IMR-90 (cell line): ENCODE results near the gene CYP46A1. TPM values are rescaled to one million over a fixed set of nuclear protein-coding genes. Genes with fewer than 3 reads are reported as not detected.

Source experiments
- ATAC-seq: fragments of 200-7000 bp; cut with Tn5 transposase; 2 replicates; pipeline ENCODE4 v1.9.1; 2020; ENCODE audit warnings: low read depth, mild to moderate bottlenecking, moderate library complexity
- BruUV-seq: library from RNA; stranded (reverse); fragments of 400-500 nt; replicated peaks from 2 replicates; lab custom pipeline; 2021; lab: Mats Ljungman, UMichigan
- CTCF ChIA-PET: fragments of 300-600 bp; formaldehyde crosslinking; extraction: SDS; loops from one replicate; lab custom pipeline; 2021; ENCODE audit warnings: antibody characterized with exemption; lab: Yijun Ruan, JAX
- POLR2A ChIA-PET: fragments of 300-600 bp; sonication (Branson Sonifier 250); formaldehyde crosslinking; loops from one replicate; lab custom pipeline; 2022; ENCODE audit warnings: antibody characterized with exemption; ENCODE audit not compliant: unreplicated experiment; lab: Charles Lee
- DNase-seq: peaks from one replicate; pipeline ENCODE4 v3.0.0; 2013
- H2AFZ ChIP-seq: replicated peaks from 2 replicates; pipeline ENCODE3; 2013; ENCODE audit warnings: low read length, mild to moderate bottlenecking; ENCODE audit not compliant: poor library complexity
- H2AK5ac ChIP-seq: 2 replicates; pipeline ENCODE4 v1.6.1; 2013; ENCODE audit warnings: low read depth, low read length, inconsistent platforms
- H2AK9ac ChIP-seq: replicated peaks from 2 replicates; pipeline ENCODE3; 2013; ENCODE audit warnings: mild to moderate bottlenecking, low read depth, low read length, moderate library complexity; ENCODE audit not compliant: poor library complexity
- H2BK120ac ChIP-seq: 2 replicates; pipeline ENCODE4 v1.6.1; 2013; ENCODE audit warnings: low read depth, low read length, inconsistent platforms
- H2BK15ac ChIP-seq: 3 replicates; pipeline ENCODE4 v1.6.1; 2013; ENCODE audit warnings: low read depth, low read length, inconsistent platforms
- H2BK20ac ChIP-seq: 2 replicates; pipeline ENCODE4 v1.6.1; 2013; ENCODE audit warnings: low read depth, mild to moderate bottlenecking, inconsistent platforms, low read length, moderate library complexity
- H2BK5ac ChIP-seq: 2 replicates; pipeline ENCODE4 v1.6.1; 2013; ENCODE audit warnings: mild to moderate bottlenecking, low read depth, low read length, inconsistent platforms; ENCODE audit not compliant: poor library complexity, severe bottlenecking
- H3K14ac ChIP-seq: replicated peaks from 2 replicates; pipeline ENCODE4 v1.6.1; 2013; ENCODE audit warnings: low read depth, low read length, inconsistent platforms
- H3K18ac ChIP-seq: 2 replicates; pipeline ENCODE4 v1.6.1; 2013; ENCODE audit warnings: low read depth, low read length, control low read depth
- H3K23ac ChIP-seq: 2 replicates; pipeline ENCODE4 v1.6.1; 2013; ENCODE audit warnings: low read depth, low read length, inconsistent platforms
- H3K27ac ChIP-seq: 2 replicates; pipeline ENCODE4 v1.5.1; 2013; ENCODE audit warnings: mild to moderate bottlenecking, control low read depth, low read length; ENCODE audit not compliant: insufficient read depth
- H3K27me3 ChIP-seq: 2 replicates; pipeline ENCODE4 v1.6.1; 2013; ENCODE audit warnings: low read length; ENCODE audit not compliant: control insufficient read depth, insufficient read depth
- H3K36me3 ChIP-seq: 2 replicates; pipeline ENCODE4 v1.6.1; 2013; ENCODE audit warnings: low read length, mixed read lengths; ENCODE audit not compliant: control insufficient read depth, insufficient read depth
- H3K4ac ChIP-seq: 2 replicates; pipeline ENCODE4 v1.6.1; 2013; ENCODE audit warnings: low read depth, low read length, inconsistent platforms
- H3K4me1 ChIP-seq: 2 replicates; pipeline ENCODE4 v1.6.1; 2013; ENCODE audit warnings: low read length, mixed read lengths; ENCODE audit not compliant: control insufficient read depth, insufficient read depth
- H3K4me2 ChIP-seq: 2 replicates; pipeline ENCODE4 v1.6.1; 2013; ENCODE audit warnings: low read depth, mild to moderate bottlenecking, control low read depth, low read length, moderate library complexity
- H3K4me3 ChIP-seq: 2 replicates; pipeline ENCODE4 v1.5.1; 2013; ENCODE audit warnings: low read depth, mild to moderate bottlenecking, control low read depth, low read length, moderate library complexity; ENCODE audit not compliant: insufficient read depth
- H3K56ac ChIP-seq: 2 replicates; pipeline ENCODE4 v1.6.1; 2013; ENCODE audit warnings: low read length, inconsistent platforms; ENCODE audit not compliant: insufficient read depth; ENCODE audit errors: extremely low read depth
- H3K79me1 ChIP-seq, 2 experiments: 2 replicates each; pipeline ENCODE4 v1.6.1; 2013; ENCODE audit warnings: low read length in 2 of 2, inconsistent platforms in 1 of 2, low read depth in 1 of 2
- H3K9ac ChIP-seq: 2 replicates; pipeline ENCODE4 v1.6.1; 2013; ENCODE audit warnings: low read depth, low read length, control low read depth
- H3K9me1 ChIP-seq: 2 replicates; pipeline ENCODE4 v1.6.1; 2013; ENCODE audit warnings: low read length, inconsistent platforms; ENCODE audit not compliant: insufficient read depth
- H3K9me3 ChIP-seq: 2 replicates; pipeline ENCODE4 v1.6.1; 2013; ENCODE audit warnings: low read length; ENCODE audit not compliant: control insufficient read depth, insufficient read depth
- H4K20me1 ChIP-seq: 2 replicates; pipeline ENCODE4 v1.6.1; 2013; ENCODE audit warnings: low read length, inconsistent platforms; ENCODE audit not compliant: insufficient read depth
- H4K5ac ChIP-seq: 2 replicates; pipeline ENCODE4 v1.6.1; 2013; ENCODE audit warnings: mild to moderate bottlenecking, low read depth, low read length, control low read depth
- H4K8ac ChIP-seq, 2 experiments: 2 replicates each; pipeline ENCODE4 v1.6.1; 2013; ENCODE audit warnings: low read depth in 2 of 2, low read length in 2 of 2, control low read depth in 1 of 2, inconsistent platforms in 1 of 2
- H4K91ac ChIP-seq: 2 replicates; pipeline ENCODE4 v1.6.1; 2013; ENCODE audit warnings: low read depth, low read length, inconsistent platforms; ENCODE audit not compliant: insufficient read depth
- BHLHE40 ChIP-seq: fragments of 150-350 bp; IDR thresholded peaks from 2 replicates; pipeline ENCODE4 v1.6.1; 2016; ENCODE audit warnings: mild to moderate bottlenecking, low read depth, low read length
- CEBPB ChIP-seq: IDR thresholded peaks from 2 replicates; pipeline ENCODE4 v1.6.1; 2012; ENCODE audit warnings: low read depth, low read length, improper control_type of control experiment
- FOS ChIP-seq: fragments of 150-350 bp; IDR thresholded peaks from 2 replicates; pipeline ENCODE4 v1.6.1; 2016; ENCODE audit warnings: low read depth, low read length
- MAZ ChIP-seq: IDR thresholded peaks from 2 replicates; pipeline ENCODE4 v1.6.1; 2012; ENCODE audit warnings: low read depth, mild to moderate bottlenecking, low read length, improper control_type of control experiment, moderate library complexity, borderline replicate concordance
- NFE2L2 ChIP-seq: fragments of 150-350 bp; IDR thresholded peaks from 2 replicates; pipeline ENCODE4 v1.6.1; 2016; ENCODE audit warnings: low read depth, mild to moderate bottlenecking, low read length
- SMC3 ChIP-seq: fragments of 150-350 bp; IDR thresholded peaks from 2 replicates; pipeline ENCODE4 v1.6.1; 2016; ENCODE audit warnings: low read depth, mild to moderate bottlenecking, antibody characterized with exemption, low read length, moderate library complexity
- WGBS, 2 experiments: methylation state at CpG; one replicate each; pipeline versions ENCODE4 v1.1.5 to v1.1.7; 2013; ENCODE audit warnings: missing lambda C conversion rate in 2 of 2; ENCODE audit not compliant: insufficient read length in 1 of 2; ENCODE audit errors: extremely low coverage in 2 of 2; 5-methylcytosine and 5-hydroxymethylcytosine counted together
- dilution Hi-C: fragments of 300-500 bp; cut with HindIII; formaldehyde crosslinking; loops from one replicate; pipeline ENCODE4 v1.14.3; 2018; ENCODE audit warnings: low sequenced_read_pairs; ENCODE audit not compliant: unreplicated experiment
- in situ Hi-C: fragments of 300-500 bp; cut with MboI; formaldehyde crosslinking; loops from 3 replicates; pipeline ENCODE4 v1.14.3; 2019; ENCODE audit warnings: low sequenced_read_pairs, inconsistent platforms, mixed read lengths
- intact Hi-C: fragments of 100-400 bp; cut with micrococcal nuclease; formaldehyde crosslinking; loops from 2 replicates; pipeline ENCODE4 v1.10.0; 2022
- polyA plus RNA-seq, 3 experiments: library from polyadenylated mRNA; depleted of rRNA; stranded (reverse); fragments of >200 nt; gene quantifications; 2 replicates each; pipeline ENCODE4 v1.2.3, GENCODE V29; 2012; ENCODE audit warnings: low replicate concordance in 1 of 3
- total RNA-seq: library from RNA; depleted of rRNA; stranded (reverse); fragments of >200 nt; gene quantifications from 2 replicates; pipeline ENCODE4 v1.2.3, GENCODE V29; 2012

The CYP46A1 gene
- total and polyA plus RNA-seq, 2 of the 4 experiments (the other 2 are of a cell fraction) = 0.18 to 0.31 TPM

GRCh38 chr14:99745307-99745951 is 61.3 kb downstream of the CYP46A1 start:
- H2AFZ ChIP-seq = peak overlapping the region; percentile 58
- peak overlapping the region; percentile 72 for H2BK120ac ChIP-seq
- ChIA-PET CTCF (interaction anchor here (1.2 kb wide), 1 partner anchor 13 kb away, joined by 3 read pairs; no protein-coding TSS in a partner anchor), POLR2A (interaction anchor here (1.0 kb wide), 1 partner anchor 12 kb away, joined by 3 read pairs; no protein-coding TSS in a partner anchor)
- H3K23ac ChIP-seq = peak overlapping the region; percentile 32
- peak overlapping the region; percentile 1; the same call in 1 of the 2 replicates for H3K4me2 ChIP-seq
- peak overlapping the region; percentile 79 for H2AK5ac ChIP-seq
- peak overlapping the region; percentile 55 for H3K18ac ChIP-seq
- peak overlapping the region; percentile 75 for H3K27ac ChIP-seq
- H3K4ac ChIP-seq = peak overlapping the region; percentile 76
- in situ Hi-C loops = no loop called here
- H2AK9ac ChIP-seq = peak overlapping the region; percentile 49
- H3K4me3 ChIP-seq = no peak overlapping the region
- no peak overlapping the region for H3K9ac ChIP-seq
- 0% methylated on average over 2 of the region's 10 CpGs; no CpG with 5 or more reads in 1 of the 2 experiments for WGBS, 2 experiments
- intact Hi-C loops = loop anchor here (2.0 kb wide), 2 partner anchors 49 to 61 kb away; partner anchors contain the start of gene CYP46A1
- H3K36me3 ChIP-seq = no peaks in the 10 kb centered on the region
- no peaks in the 10 kb centered on the region for H3K9me3 ChIP-seq
- no peaks in the 10 kb centered on the region for H3K27me3 ChIP-seq
- H3K56ac ChIP-seq = peak overlapping the region; percentile 45; the same call in 1 of the 2 replicates
- H3K79me1 ChIP-seq = no peaks in the 10 kb centered on the region
- peak overlapping the region; percentile 69 for H2BK5ac ChIP-seq
- peak; percentile 93 for DNase-seq
- ATAC-seq = peak; percentile 74
- H2BK15ac ChIP-seq = peak overlapping the region; percentile 7; the same call in 1 of the 3 replicates
- dilution Hi-C loops = no loop called here
- peak overlapping the region; percentile 25 to 84; a peak in 3 of 4 replicates for H4K8ac ChIP-seq
- H3K4me1 ChIP-seq = peaks cover 18% of the 10 kb centered on the region
- TF ChIP-seq FOS (peak; percentile 49; the same call in 1 of the 2 replicates), BHLHE40 (peak; percentile 36; the same call in 1 of the 2 replicates), SMC3 (no peak), NFE2L2 (no peak), MAZ (peak; percentile 16; the same call in 1 of the 2 replicates), CEBPB (peak; percentile 13; the same call in 1 of the 2 replicates)
- H4K5ac ChIP-seq = peak overlapping the region; percentile 11
- no TSS peak for BruUV-seq
- H3K14ac ChIP-seq = peak overlapping the region; percentile 60; the same call in 1 of the 2 replicates
- H4K20me1 ChIP-seq = peaks cover 9% of the 10 kb centered on the region; the same call in 1 of the 2 replicates
- peak overlapping the region; percentile 70 for H2BK20ac ChIP-seq
- peak overlapping the region; percentile 94 for H4K91ac ChIP-seq
- peaks cover 14% of the 10 kb centered on the region for H3K9me1 ChIP-seq
